ENCODE data around the gene CELA2A.

DNA sequence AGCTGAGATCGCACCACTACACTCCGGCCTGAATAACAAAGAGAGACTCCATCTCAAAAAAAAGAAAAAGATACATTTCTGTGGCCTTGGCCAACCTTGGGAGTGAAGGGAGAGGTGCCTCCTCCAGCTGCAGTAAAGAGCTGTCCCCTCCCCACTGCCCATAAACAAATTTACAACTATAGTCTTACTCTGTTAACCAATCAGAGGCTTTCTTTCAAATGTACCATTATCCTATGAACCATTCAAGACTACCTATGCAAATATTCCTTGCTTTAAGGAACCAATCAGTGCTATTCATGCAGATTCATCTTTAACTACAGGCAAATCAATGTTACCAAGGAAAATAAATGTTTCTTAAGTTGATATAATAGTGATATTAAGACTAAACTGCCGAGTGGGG, 20.4 kb downstream of the CELA2A start:
- TF ChIP-seq, protein P1, sequence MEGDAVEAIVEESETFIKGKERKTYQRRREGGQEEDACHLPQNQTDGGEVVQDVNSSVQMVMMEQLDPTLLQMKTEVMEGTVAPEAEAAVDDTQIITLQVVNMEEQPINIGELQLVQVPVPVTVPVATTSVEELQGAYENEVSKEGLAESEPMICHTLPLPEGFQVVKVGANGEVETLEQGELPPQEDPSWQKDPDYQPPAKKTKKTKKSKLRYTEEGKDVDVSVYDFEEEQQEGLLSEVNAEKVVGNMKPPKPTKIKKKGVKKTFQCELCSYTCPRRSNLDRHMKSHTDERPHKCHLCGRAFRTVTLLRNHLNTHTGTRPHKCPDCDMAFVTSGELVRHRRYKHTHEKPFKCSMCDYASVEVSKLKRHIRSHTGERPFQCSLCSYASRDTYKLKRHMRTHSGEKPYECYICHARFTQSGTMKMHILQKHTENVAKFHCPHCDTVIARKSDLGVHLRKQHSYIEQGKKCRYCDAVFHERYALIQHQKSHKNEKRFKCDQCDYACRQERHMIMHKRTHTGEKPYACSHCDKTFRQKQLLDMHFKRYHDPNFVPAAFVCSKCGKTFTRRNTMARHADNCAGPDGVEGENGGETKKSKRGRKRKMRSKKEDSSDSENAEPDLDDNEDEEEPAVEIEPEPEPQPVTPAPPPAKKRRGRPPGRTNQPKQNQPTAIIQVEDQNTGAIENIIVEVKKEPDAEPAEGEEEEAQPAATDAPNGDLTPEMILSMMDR (conservative IDR thresholded peaks at IDR 0.05; ENCODE audit: low read length), result no peak
- no peak for TF ChIP-seq EZH2phosphoT487 (IDR thresholded peaks at IDR 0.05; ENCODE audit: borderline replicate concordance)
